ENCODE results near the gene ZNF70.

Gene ZNF70

DNA sequence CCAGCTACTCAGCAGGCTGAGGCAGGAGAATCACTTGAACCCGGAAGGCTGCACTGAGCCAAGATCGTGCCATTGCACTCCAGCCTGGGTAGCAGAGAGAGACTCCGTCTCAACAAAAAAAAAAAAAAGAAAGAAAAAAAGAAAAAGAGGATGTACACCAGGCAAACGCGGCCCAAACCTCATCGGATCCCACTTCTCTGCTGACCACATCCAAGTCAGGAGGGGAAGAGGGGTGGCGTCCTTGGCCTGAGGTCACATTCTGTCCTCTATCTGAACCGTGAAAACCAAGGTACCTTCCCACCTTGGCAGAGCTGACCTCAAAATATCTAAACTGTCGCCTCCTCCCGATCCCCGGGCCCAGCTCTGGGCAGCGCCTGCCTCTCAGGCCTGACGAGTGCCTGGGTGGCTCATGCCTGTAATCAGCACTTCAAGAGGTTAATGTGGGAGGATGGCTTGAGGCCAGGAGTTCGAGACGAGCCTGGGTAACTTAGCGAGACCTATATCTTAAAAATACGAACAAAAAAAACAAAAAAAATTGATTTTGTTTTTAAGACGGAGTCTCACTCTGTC, 35.0 kb downstream of the ZNF70 start:
- no peak for FAIRE-seq

- no peak for FAIRE-seq
Observed at GRCh38 chr22:23714596-23715578, 36.0 kb downstream of the ZNF70 start.

- no peak for FAIRE-seq
Observed at GRCh38 chr22:23713696-23714595, 37.0 kb downstream of the ZNF70 start.

GRCh38 chr22:23712256-23712655, 38.7 kb downstream of the ZNF70 start:
- FAIRE-seq, result no peak

DNA sequence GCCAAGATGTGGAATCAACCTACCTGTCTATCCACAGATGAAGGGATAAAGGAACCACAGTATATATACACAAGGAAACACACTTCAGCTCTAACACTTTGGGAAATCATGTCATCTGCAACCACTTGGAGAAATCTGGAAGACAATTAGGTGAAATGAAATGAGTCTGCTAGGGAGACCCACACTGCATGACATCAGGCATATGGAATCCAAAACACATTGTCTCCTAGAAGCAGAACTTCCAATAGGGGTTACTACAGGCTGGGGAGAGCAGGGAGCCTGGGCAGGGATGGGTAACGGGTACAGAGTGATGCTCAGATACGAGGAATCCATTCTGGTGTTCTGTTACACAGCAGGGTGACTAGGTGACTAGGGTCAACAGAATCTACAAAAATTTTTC, 41.8 kb downstream of the ZNF70 start:
- FAIRE-seq, result no peak

GRCh38 chr22:23708270-23708669, 42.6 kb downstream of the ZNF70 start:
- FAIRE-seq, result no peak

DNA sequence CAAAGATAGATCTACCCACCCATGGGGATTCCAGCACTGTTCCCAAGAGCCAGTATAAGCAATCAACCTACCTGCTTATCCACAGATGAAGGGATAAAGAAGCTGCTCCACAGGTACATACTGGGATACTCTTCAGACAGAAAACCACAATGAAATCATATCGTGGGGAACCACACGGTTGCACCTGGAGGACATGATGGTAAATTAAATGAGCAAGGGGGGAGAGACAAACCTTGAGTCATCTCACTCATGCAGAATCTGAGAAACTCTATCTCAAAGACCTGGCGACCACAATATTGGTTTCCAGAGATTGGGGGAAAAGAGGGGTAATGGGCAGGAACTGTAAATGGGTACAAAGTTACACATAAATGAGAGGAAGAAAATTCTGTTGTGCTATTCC, 45.6 kb downstream of the ZNF70 start:
- no peak for FAIRE-seq

DNA sequence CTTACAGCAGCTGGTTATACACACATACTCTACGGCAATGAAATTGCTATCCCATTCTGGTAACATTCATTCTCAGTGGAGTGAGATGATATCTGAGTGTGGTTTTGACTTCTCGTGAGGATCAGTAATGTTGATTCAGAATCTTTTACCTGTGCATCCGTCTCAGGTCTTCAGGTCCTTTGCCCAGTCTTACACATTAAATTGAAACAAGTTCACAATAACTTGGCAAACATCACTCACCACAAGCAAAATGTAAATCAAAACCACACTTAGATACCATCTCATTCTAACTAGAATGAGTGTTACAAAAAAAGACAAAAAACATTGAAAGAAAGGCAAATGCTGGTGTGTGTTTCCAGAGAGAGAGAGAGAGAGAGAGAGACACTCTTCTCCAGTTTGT, 46.1 kb downstream of the ZNF70 start:
- FAIRE-seq, result no peak

- no peak for FAIRE-seq
Observed at GRCh38 chr22:23704062-23704461, 46.9 kb downstream of the ZNF70 start.

DNA sequence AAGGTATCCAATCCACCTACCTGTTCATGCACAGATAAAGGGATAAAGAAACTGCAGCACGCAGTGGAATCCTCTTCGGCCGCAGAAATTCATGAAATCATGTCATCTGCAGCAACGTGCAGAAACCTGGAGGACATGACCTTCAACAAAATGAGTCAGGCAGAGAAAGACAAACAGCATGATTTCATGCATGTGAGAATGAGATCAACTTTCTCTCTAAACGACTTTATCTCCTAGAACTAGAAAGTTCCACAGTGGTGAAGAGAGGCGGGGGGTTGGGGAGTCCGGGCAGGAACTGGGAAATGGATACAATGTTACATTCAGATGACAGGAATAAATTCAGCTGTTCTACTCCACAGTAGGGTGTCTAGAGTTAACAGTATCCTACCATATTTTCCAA, 50.2 kb downstream of the ZNF70 start:
- FAIRE-seq, result no peak

DNA sequence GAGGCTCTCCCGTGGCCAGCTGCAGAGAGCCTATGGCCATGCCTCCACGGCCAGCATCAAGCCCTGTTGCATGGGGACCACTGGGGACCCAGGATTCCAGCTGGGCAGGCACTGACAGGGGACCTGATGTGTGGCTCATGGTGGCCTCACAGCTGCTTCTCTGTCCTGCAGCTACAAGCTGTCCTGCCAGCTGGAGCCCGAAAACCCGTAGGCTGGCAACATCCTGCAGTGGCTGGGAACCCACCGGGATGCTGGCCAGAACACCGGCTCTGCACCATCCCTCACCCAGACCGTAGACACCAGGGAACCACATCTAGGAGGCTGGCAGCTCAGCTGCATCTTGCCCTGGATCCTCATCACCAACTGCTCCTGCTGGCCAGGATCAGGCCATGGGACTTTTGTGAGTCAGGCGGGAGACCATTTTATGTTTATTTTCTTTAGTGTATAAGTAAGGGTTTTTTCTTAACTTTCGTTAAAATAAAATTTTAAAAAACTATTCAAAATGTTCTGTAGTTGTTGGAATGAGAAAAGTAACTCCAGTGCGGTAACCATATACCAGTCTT, 52.2 kb downstream of the ZNF70 start:
- no peak for FAIRE-seq

DNA sequence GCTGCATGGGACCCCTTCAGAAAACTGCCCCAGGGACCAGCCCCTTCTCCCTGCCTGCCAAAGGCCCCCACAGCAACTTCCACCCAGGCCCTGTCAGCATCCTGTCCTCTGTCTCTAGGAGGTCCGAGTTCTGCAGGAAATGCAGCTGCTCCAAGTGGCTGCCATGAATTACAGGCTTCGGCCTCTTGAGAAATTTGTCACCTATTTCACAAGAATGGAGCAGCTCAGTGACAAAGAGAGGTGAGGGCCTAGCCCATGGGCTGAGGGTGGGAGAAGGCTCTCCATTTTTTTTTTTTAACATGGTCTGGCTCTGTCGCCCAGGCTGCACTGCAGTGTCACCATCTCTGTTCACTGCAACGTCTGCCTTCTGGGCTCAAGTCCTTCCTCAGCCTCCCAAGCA, 52.8 kb downstream of the ZNF70 start:
- no peak for FAIRE-seq

- FAIRE-seq, result no peak
Observed at GRCh38 chr22:23697031-23697970, 53.6 kb downstream of the ZNF70 start.

- FAIRE-seq, result no peak
Observed at GRCh38 chr22:23696326-23696851, 54.5 kb downstream of the ZNF70 start.

- FAIRE-seq, result no peak
Observed at GRCh38 chr22:23695571-23696325, 55.2 kb downstream of the ZNF70 start.

DNA sequence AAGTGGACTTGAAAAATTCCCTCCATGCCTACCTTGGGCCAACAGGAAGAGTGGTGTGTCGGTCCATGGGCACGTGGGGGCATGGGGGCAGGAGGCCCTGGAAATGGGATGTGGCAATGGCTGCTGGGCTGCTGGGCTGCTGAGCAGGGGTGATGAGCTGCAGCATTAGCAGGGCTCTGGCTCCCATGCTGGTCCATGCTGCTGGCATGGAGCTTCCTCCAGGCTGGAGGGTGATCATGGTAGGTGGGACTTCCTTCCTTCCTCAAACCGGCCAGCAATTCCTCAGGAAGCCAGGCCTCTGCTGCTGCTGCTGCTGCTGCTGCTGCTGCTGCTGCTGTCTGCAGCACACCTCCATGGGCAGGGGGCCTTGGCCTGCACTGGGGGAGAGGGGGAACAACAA, 55.8 kb downstream of the ZNF70 start:
- FAIRE-seq, result no peak

GRCh38 chr22:23693979-23694680, 56.8 kb downstream of the ZNF70 start:
- FAIRE-seq, result no peak

GRCh38 chr22:23692598-23693291, 58.2 kb downstream of the ZNF70 start:
- FAIRE-seq, result no peak

DNA sequence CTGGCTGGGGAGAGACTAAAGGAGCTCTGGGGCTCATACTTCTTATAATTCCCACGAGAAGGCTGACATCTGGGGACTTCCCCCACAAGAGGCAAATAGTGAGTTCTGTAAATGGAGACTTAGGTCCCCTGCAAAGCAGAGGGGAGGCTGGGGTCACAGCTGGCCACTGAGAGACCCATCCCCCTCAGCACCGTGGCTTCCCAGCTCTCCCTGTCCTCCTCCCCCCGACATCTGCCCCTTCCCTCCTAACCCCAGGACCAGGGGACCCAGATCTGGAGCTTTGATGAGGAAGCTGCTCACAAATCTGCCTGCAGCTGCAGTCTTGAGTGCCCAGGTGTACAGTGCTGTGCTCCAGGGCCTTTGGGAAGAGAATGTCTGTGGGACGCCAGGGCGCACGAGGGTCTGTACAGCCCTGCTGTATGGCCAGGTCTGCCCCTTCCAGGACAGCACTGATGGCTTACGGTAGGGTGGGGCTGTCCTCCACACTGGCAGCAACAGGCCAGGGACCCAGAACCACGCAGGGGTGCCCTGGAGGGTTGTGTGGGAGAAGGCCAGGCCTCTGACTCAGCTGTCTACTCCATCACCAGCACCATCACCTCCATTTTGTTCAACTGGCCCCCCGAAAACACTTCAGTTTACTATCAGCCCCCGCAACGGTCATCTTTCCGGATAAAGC, 59.0 kb downstream of the ZNF70 start:
- FAIRE-seq, result no peak
